CD14-positive monocyte (primary cell): ENCODE measurements around the gene COQ2. TPM values are rescaled to one million over a fixed set of nuclear protein-coding genes. Genes with fewer than 3 reads are reported as not detected.

Source experiments
- DNase-seq, 3 donors: peaks; one replicate each; pipeline ENCODE4 v3.0.0-alpha.2; 2011 to 2022
- H2AFZ ChIP-seq: 2 replicates; pipeline ENCODE4 v1.6.0; 2012; ENCODE audit warnings: mild to moderate bottlenecking, low read depth, low read length, inconsistent platforms; ENCODE audit not compliant: insufficient read depth, poor library complexity, severe bottlenecking
- H3K27ac ChIP-seq, 2 donors: 1 replicate in 1 of 2; 2 replicates in 1 of 2; pipeline ENCODE4 v1.5.1; 2012 to 2013; ENCODE audit warnings: low read length in 2 of 2, control low read depth in 1 of 2, inconsistent platforms in 1 of 2, low read depth in 1 of 2, mild to moderate bottlenecking in 1 of 2
- H3K27me3 ChIP-seq, 2 donors: one replicate each; pipeline versions ENCODE4 v1.6.0 to v1.6.1; 2011 to 2013; ENCODE audit warnings: low read length in 2 of 2; ENCODE audit not compliant: control insufficient read depth in 2 of 2, insufficient read depth in 2 of 2
- H3K36me3 ChIP-seq, 2 donors: replicated peaks in 1 of 2; 1 replicate in 1 of 2; 2 replicates in 1 of 2; pipeline versions ENCODE4 v1.5.1 to v1.6.1; 2012 to 2013; ENCODE audit warnings: low read length in 2 of 2, control low read depth in 1 of 2, inconsistent platforms in 1 of 2, mild to moderate bottlenecking in 1 of 2; ENCODE audit not compliant: insufficient read depth in 2 of 2, control insufficient read depth in 1 of 2
- H3K4me1 ChIP-seq, 2 donors: 1 replicate in 1 of 2; 2 replicates in 1 of 2; pipeline versions ENCODE4 v1.5.1 to v1.6.1; 2012 to 2013; ENCODE audit warnings: low read length in 2 of 2, control low read depth in 1 of 2, inconsistent platforms in 1 of 2, mild to moderate bottlenecking in 1 of 2, moderate library complexity in 1 of 2; ENCODE audit not compliant: insufficient read depth in 2 of 2, control insufficient read depth in 1 of 2
- H3K4me2 ChIP-seq: replicated peaks from 2 replicates; pipeline ENCODE3; 2012; ENCODE audit warnings: low read length, moderate library complexity, mild to moderate bottlenecking; ENCODE audit not compliant: poor library complexity, severe bottlenecking; ENCODE audit errors: extremely low read depth
- H3K4me3 ChIP-seq, 3 experiments: fragments of 200-600 bp in 1 of 3; sonication (generic) in 1 of 3; replicated peaks in 1 of 3; 1 replicate in 2 of 3; 2 replicates in 1 of 3; pipeline ENCODE4 v1.5.1; 2011 to 2013; ENCODE audit warnings: low read length in 3 of 3, mild to moderate bottlenecking in 3 of 3, control low read depth in 2 of 3, low read depth in 2 of 3, inconsistent platforms in 1 of 3, moderate library complexity in 1 of 3
- H3K79me2 ChIP-seq: 2 replicates; pipeline ENCODE4 v1.6.0; 2012; ENCODE audit warnings: mild to moderate bottlenecking, control low read depth, inconsistent platforms, low read length, moderate library complexity; ENCODE audit not compliant: insufficient read depth
- H3K9ac ChIP-seq: 2 replicates; pipeline ENCODE4 v1.6.0; 2017; ENCODE audit warnings: low read length, mild to moderate bottlenecking; ENCODE audit not compliant: insufficient read depth, poor library complexity, severe bottlenecking
- H3K9me3 ChIP-seq, 2 donors: replicated peaks in 1 of 2; 1 replicate in 1 of 2; 2 replicates in 1 of 2; pipeline versions ENCODE4 v1.5.1 to v1.6.1; 2012 to 2013; ENCODE audit warnings: low read length in 2 of 2, control low read depth in 1 of 2; ENCODE audit not compliant: control insufficient read depth in 1 of 2, insufficient read depth in 1 of 2
- H4K20me1 ChIP-seq: 2 replicates; pipeline ENCODE4 v1.6.0; 2012; ENCODE audit warnings: mild to moderate bottlenecking, low read length, control low read depth, moderate library complexity; ENCODE audit not compliant: insufficient read depth
- H3K27ac Mint-ChIP-seq, 7 donors: one replicate each; pipeline ENCODE4 v1.8.0; 2020; ENCODE audit warnings: mild to moderate bottlenecking in 7 of 7, mixed read lengths in 7 of 7, moderate library complexity in 6 of 7, inconsistent platforms in 2 of 7
- H3K27me3 Mint-ChIP-seq, 3 donors: one replicate each; pipeline ENCODE4 v1.8.0; 2021 to 2022; ENCODE audit warnings: low read depth in 3 of 3, mild to moderate bottlenecking in 3 of 3, mixed read lengths in 3 of 3, moderate library complexity in 3 of 3, inconsistent platforms in 1 of 3
- H3K36me3 Mint-ChIP-seq, 2 donors: one replicate each; pipeline ENCODE4 v1.8.0; 2020; ENCODE audit warnings: mixed read lengths in 2 of 2, inconsistent platforms in 1 of 2, mild to moderate bottlenecking in 1 of 2
- H3K4me1 Mint-ChIP-seq: one replicate; pipeline ENCODE4 v1.8.0; 2020; ENCODE audit warnings: mild to moderate bottlenecking, mixed read lengths
- H3K4me3 Mint-ChIP-seq, 2 donors: one replicate each; pipeline ENCODE4 v1.8.0; 2020; ENCODE audit warnings: mild to moderate bottlenecking in 2 of 2, mixed read lengths in 2 of 2, moderate library complexity in 1 of 2
- H3K9me3 Mint-ChIP-seq, 7 donors: one replicate each; pipeline ENCODE4 v1.8.0; 2020 to 2022; ENCODE audit warnings: mixed read lengths in 7 of 7, mild to moderate bottlenecking in 6 of 7, moderate library complexity in 6 of 7, inconsistent platforms in 2 of 7
- CTCF ChIP-seq: fragments of 200-600 bp; IDR thresholded peaks from one replicate; pipeline ENCODE4 v1.8.0; 2022; ENCODE audit warnings: antibody characterized with exemption, mild to moderate bottlenecking
- WGBS: methylation state at CpG from one replicate; pipeline ENCODE4 v1.1.5; 2013; ENCODE audit warnings: missing lambda C conversion rate; ENCODE audit not compliant: insufficient coverage; 5-methylcytosine and 5-hydroxymethylcytosine counted together
- intact Hi-C, 2 donors: fragments of 100-400 bp; cut with micrococcal nuclease; formaldehyde crosslinking; loops; one replicate each; pipeline versions ENCODE4 v1.15.0 to v1.15.1; 2023
- polyA plus RNA-seq, 3 donors: library from polyadenylated mRNA; depleted of rRNA in 1 of 3; unstranded in 2 of 3; stranded (reverse) in 1 of 3; fragments of 300-500 nt in 2 of 3; fragments of >200 nt in 1 of 3; fragmentation: Illumina TruSeq in 2 of 3; gene quantifications; 1 replicate in 2 of 3; 2 replicates in 1 of 3; pipeline ENCODE4 v1.2.3, GENCODE V29; 2012 to 2021

COQ2 gene
- polyA plus RNA-seq, 3 donors, result 14.7 to 48.6 (median 40.7) TPM

GRCh38 chr4:83258461-83258860 lies 26.1 kb downstream of the COQ2 start:
- H3K27ac ChIP-seq, result no peak overlapping the region
- H3K36me3 Mint-ChIP-seq, result peaks cover 36 to 47% of the 10 kb centered on the region in 2 donors
- DNase-seq, result no peak
- no peak overlapping the region for H3K4me3 Mint-ChIP-seq
- no peak for TF ChIP-seq CTCF
- H3K27ac Mint-ChIP-seq, result peak overlapping the region in 3 of 7 donors; percentile 2 to 60 (median 24)
- peaks cover 16 to 18% of the 10 kb centered on the region in 2 donors for H3K4me1 ChIP-seq
- no peak overlapping the region for H3K9ac ChIP-seq
- peaks cover 23 to 33% of the 10 kb centered on the region in 2 donors for H3K36me3 ChIP-seq
- no peaks in the 10 kb centered on the region for H3K27me3 ChIP-seq
- H4K20me1 ChIP-seq, result no peaks in the 10 kb centered on the region
- peaks cover 27% of the 10 kb centered on the region for H3K4me1 Mint-ChIP-seq
- H3K4me3 ChIP-seq, result no peak overlapping the region
- H3K9me3 ChIP-seq, result no peaks in the 10 kb centered on the region
- H2AFZ ChIP-seq, result no peak overlapping the region
- H3K79me2 ChIP-seq, result no peaks in the 10 kb centered on the region
- intact Hi-C loops, result loop anchor here in 1 of 2 donors (10.0 kb wide), 1 partner anchor 184 kb away; no protein-coding TSS in a partner anchor
- H3K27me3 Mint-ChIP-seq, result no peaks in the 10 kb centered on the region
- H3K9me3 Mint-ChIP-seq, result no peaks in the 10 kb centered on the region
- no peak overlapping the region for H3K4me2 ChIP-seq

- H3K4me3 ChIP-seq, result no peak overlapping the region
- H3K9me3 ChIP-seq, result no peaks in the 10 kb centered on the region
- H3K9ac ChIP-seq, result no peak overlapping the region
- H3K27me3 Mint-ChIP-seq, result no peaks in the 10 kb centered on the region
- H3K27ac Mint-ChIP-seq, result peak overlapping the region in 2 of 7 donors; percentile 2 to 20
- no peaks in the 10 kb centered on the region for H3K27me3 ChIP-seq
- no peak overlapping the region for H3K4me3 Mint-ChIP-seq
- DNase-seq, result no peak
- no peak overlapping the region for H3K27ac ChIP-seq
- no peak overlapping the region for H3K4me2 ChIP-seq
- H3K4me1 Mint-ChIP-seq, result peaks cover 32% of the 10 kb centered on the region
- no peaks in the 10 kb centered on the region for H4K20me1 ChIP-seq
- intact Hi-C loops, result loop anchor here in 1 of 2 donors (10.0 kb wide), 1 partner anchor 183 kb away; no protein-coding TSS in a partner anchor
- 94% methylated on average over 7 of the region's 7 CpGs for WGBS
- no peak for TF ChIP-seq CTCF
- H3K36me3 ChIP-seq, result peaks cover 16 to 27% of the 10 kb centered on the region in 2 donors
- H3K79me2 ChIP-seq, result no peaks in the 10 kb centered on the region
- H3K4me1 ChIP-seq, result peaks cover 22 to 24% of the 10 kb centered on the region in 2 donors
- H3K9me3 Mint-ChIP-seq, result no peaks in the 10 kb centered on the region
- H3K36me3 Mint-ChIP-seq, result peaks cover 30 to 40% of the 10 kb centered on the region in 2 donors
- no peak overlapping the region for H2AFZ ChIP-seq
These were observed 26.8 kb downstream of the COQ2 start for GRCh38 chr4:83257811-83258210.
